HEK293T (cell line): ENCODE data around the gene TMEM161B.

Experiments
- CTCF ChIA-PET: fragments of 350-600 bp; formaldehyde crosslinking; extraction: SDS; loops from one replicate; lab custom pipeline; 2021; ENCODE audit warnings: antibody characterized with exemption, inconsistent platforms; lab: Yijun Ruan, JAX
- POLR2A ChIA-PET: fragments of 350-600 bp; formaldehyde crosslinking; extraction: SDS; loops from one replicate; lab custom pipeline; 2020; ENCODE audit warnings: antibody characterized with exemption, inconsistent platforms; lab: Yijun Ruan, JAX
- DNase-seq: peaks from one replicate; pipeline ENCODE4 v3.0.0; 2012; ENCODE audit warnings: mixed read lengths; ENCODE audit errors: extremely low spot score
- ARNT ChIP-seq: fragments of 450-650 bp; IDR thresholded peaks from 2 replicates; pipeline ENCODE4 v1.6.1; 2017; ENCODE audit warnings: mild to moderate bottlenecking
- BHLHE40 ChIP-seq: fragments of 450-650 bp; IDR thresholded peaks from 2 replicates; pipeline ENCODE4 v1.6.1; 2016; ENCODE audit warnings: mild to moderate bottlenecking, moderate library complexity, borderline replicate concordance
- CTBP1 ChIP-seq: fragments of 450-650 bp; IDR thresholded peaks from 2 replicates; pipeline ENCODE4 v1.6.1; 2016; ENCODE audit warnings: borderline replicate concordance
- ELF4 ChIP-seq: fragments of 450-650 bp; IDR thresholded peaks from 2 replicates; pipeline ENCODE4 v1.6.1; 2017; ENCODE audit warnings: antibody characterized with exemption
- FOXA1 ChIP-seq: fragments of 450-650 bp; IDR thresholded peaks from 2 replicates; pipeline ENCODE4 v1.6.1; 2016; ENCODE audit warnings: mild to moderate bottlenecking
- FOXK2 ChIP-seq: fragments of 450-650 bp; IDR thresholded peaks from 2 replicates; pipeline ENCODE4 v1.6.1; 2016; ENCODE audit warnings: mild to moderate bottlenecking
- FOXM1 ChIP-seq: fragments of 450-650 bp; IDR thresholded peaks from 2 replicates; pipeline ENCODE4 v1.6.1; 2017; ENCODE audit warnings: mild to moderate bottlenecking, borderline replicate concordance
- HDGF ChIP-seq: fragments of 450-650 bp; IDR thresholded peaks from 2 replicates; pipeline ENCODE4 v1.6.1; 2017; ENCODE audit warnings: antibody characterized with exemption, borderline replicate concordance
- L3MBTL2 ChIP-seq: fragments of 450-650 bp; conservative IDR thresholded peaks from 2 replicates; pipeline ENCODE4 v1.6.1; 2016; ENCODE audit warnings: mild to moderate bottlenecking
- LEF1 ChIP-seq: fragments of 450-650 bp; IDR thresholded peaks from 2 replicates; pipeline ENCODE4 v1.6.1; 2017; ENCODE audit warnings: mild to moderate bottlenecking, borderline replicate concordance
- NFRKB ChIP-seq: fragments of 450-650 bp; IDR thresholded peaks from 2 replicates; pipeline ENCODE4 v1.6.1; 2016; ENCODE audit warnings: mild to moderate bottlenecking, moderate library complexity
- SP1 ChIP-seq: fragments of 450-650 bp; IDR thresholded peaks from 2 replicates; pipeline ENCODE4 v1.6.1; 2017
- SUZ12 ChIP-seq: fragments of 450-650 bp; IDR thresholded peaks from 2 replicates; pipeline ENCODE4 v1.6.1; 2016; ENCODE audit warnings: mild to moderate bottlenecking
- TARDBP ChIP-seq: fragments of 450-650 bp; IDR thresholded peaks from 2 replicates; pipeline ENCODE4 v1.6.1; 2016
- ZNF384 ChIP-seq: fragments of 450-650 bp; IDR thresholded peaks from 2 replicates; pipeline ENCODE4 v1.6.1; 2016
- TF ChIP-seq, protein P1 (sequence below): fragments of 450-650 bp; IDR thresholded peaks from 2 replicates; pipeline ENCODE4 v1.6.1; 2016

TMEM161B gene

DNA sequence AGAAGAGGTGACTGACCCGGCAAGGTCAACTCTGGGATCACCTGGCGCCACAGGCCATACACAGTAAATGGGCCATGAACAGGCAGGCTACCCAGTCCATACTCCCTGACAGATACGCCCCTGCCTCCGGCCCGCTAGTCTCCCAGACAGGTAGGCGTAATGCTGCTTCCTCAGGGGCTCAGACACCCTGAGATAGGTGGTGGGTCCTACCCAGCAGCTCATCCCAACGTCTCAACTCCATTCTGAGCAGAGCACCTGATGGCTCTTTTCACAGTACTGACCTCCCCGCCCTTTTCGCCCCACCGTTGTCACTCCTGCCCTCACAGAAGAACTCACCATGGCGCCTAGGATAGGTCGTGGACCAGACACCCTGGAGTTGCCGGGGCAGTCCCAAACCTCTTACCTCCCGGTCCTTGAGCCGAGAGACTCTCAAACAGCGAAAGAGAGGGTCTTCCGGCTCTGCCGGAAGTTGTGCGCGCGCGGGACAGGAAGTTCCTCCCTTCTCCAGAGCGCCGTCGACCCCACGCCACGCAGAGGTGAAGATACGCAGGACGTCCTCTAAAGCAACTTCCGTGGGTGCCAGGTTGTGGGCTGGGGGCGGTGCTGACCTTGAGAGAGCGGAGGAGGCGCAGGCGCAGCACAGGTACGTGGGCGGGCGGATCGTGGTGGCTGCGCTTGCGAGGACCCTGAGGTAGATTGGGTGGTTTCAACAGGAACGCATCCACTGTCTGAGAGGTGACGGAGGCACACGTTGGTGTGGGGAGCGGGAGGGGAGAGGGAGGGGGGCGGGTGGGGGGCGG lies at the start of gene TMEM161B:
Gene TMEM161B, minus strand, starts transcription at position 461 of the 800 bp plus-strand sequence. Its CDS starts 122 bp downstream, at position 339.
- POLR2A ChIA-PET, result interaction anchor here (0.6 to 1.5 kb wide), 4 partner anchors 12 to 407 kb away, joined by 3 to 7 read pairs (median 4); no protein-coding TSS in a partner anchor

DNA sequence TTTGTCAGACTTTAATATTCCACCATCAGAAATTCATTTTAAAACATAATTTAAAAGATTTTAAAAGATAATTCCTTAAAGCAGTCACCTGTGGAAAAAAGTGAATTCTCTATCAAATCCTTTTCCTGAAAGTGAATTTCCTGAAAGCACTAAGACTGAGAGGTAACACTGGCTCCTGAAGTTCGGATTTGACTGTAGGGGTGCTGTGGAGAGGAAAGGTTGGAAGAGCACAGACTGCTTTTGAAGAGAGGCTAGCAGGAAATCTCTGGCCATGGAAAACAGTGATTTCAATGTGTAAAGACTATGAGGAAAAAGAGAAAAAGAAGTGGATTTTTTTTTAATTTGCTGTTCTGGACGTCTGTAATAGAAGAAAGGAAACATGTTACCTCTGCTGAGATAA lies 35.7 kb upstream of the TMEM161B start:
- ChIA-PET POLR2A (no interaction called here), CTCF (no interaction called here)
- DNase-seq, result no peak
- TF ChIP-seq FOXA1 (no peak), LEF1 (no peak), TARDBP (no peak), HDGF (no peak), CTBP1 (no peak), ZNF384 (no peak), FOXK2 (no peak), L3MBTL2 (no peak), ARNT (no peak), ELF4 (no peak), SP1 (no peak), NFRKB (no peak), SUZ12 (no peak), FOXM1 (no peak), BHLHE40 (no peak)
- TF ChIP-seq, protein P1, sequence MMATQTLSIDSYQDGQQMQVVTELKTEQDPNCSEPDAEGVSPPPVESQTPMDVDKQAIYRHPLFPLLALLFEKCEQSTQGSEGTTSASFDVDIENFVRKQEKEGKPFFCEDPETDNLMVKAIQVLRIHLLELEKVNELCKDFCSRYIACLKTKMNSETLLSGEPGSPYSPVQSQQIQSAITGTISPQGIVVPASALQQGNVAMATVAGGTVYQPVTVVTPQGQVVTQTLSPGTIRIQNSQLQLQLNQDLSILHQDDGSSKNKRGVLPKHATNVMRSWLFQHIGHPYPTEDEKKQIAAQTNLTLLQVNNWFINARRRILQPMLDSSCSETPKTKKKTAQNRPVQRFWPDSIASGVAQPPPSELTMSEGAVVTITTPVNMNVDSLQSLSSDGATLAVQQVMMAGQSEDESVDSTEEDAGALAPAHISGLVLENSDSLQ, result no peak

More for the DNA sequence above, at the start of gene TMEM161B:
- TF ChIP-seq SUZ12, result no peak
- no peak for TF ChIP-seq ZNF384
- TF ChIP-seq L3MBTL2, result peak; percentile 79
- no peak for TF ChIP-seq CTBP1
- TF ChIP-seq FOXM1, result no peak
- TF ChIP-seq FOXA1, result no peak
- no peak for TF ChIP-seq HDGF
- peak; percentile 11; the same call in 1 of the 2 replicates for TF ChIP-seq ELF4
- TF ChIP-seq ARNT, result no peak
- TF ChIP-seq TARDBP, result peak; percentile 97
- TF ChIP-seq BHLHE40, result no peak
- TF ChIP-seq FOXK2, result no peak
- TF ChIP-seq NFRKB, result no peak
- no peak for TF ChIP-seq SP1
- no peak for TF ChIP-seq LEF1
- TF ChIP-seq, protein P1, result no peak
- CTCF ChIA-PET, result no interaction called here
- DNase-seq, result peak; percentile 88

GRCh38 chr5:88298425-88298824 lies 29.8 kb upstream of the TMEM161B start:
- TF ChIP-seq ZNF384 (no peak), HDGF (no peak), FOXA1 (no peak), SUZ12 (no peak), ELF4 (no peak), FOXM1 (no peak), BHLHE40 (no peak), NFRKB (no peak), L3MBTL2 (no peak), TARDBP (no peak), LEF1 (no peak), CTBP1 (no peak), ARNT (no peak), FOXK2 (no peak), SP1 (no peak)
- TF ChIP-seq, protein P1, result no peak
- CTCF ChIA-PET, result no interaction called here
- POLR2A ChIA-PET, result no interaction called here
- DNase-seq, result no peak

DNA sequence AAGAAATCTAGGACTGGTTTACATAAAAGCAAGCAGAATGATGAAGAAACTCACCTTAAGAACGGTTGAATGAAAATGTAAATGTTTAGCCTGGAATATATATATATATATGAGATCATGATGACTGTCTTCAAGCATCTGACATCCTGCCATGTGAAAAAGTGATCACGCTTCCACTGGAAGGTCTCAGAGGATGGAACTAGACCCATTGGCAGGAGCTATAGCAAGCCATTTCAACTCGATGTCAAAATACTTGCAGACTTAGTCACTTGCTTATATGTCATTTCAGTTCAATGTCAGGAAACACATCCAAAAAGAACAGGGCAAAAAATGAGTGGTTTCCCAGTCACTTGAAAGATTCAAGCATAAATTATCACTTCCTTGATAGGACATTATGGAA lies 22.2 kb upstream of the TMEM161B start:
- CTCF ChIA-PET, result no interaction called here

More for the DNA sequence above, 22.2 kb upstream of the TMEM161B start:
- no peak for DNase-seq
- TF ChIP-seq FOXK2 (no peak), ARNT (no peak), HDGF (no peak), TARDBP (no peak), ZNF384 (no peak), SUZ12 (no peak), ELF4 (no peak), SP1 (no peak), BHLHE40 (no peak), FOXM1 (no peak), L3MBTL2 (no peak), LEF1 (no peak), FOXA1 (no peak), NFRKB (no peak)
- TF ChIP-seq, protein P1, result no peak
- POLR2A ChIA-PET, result no interaction called here
